Measurements from ENCODE around the gene MAP4K4.

DNA sequence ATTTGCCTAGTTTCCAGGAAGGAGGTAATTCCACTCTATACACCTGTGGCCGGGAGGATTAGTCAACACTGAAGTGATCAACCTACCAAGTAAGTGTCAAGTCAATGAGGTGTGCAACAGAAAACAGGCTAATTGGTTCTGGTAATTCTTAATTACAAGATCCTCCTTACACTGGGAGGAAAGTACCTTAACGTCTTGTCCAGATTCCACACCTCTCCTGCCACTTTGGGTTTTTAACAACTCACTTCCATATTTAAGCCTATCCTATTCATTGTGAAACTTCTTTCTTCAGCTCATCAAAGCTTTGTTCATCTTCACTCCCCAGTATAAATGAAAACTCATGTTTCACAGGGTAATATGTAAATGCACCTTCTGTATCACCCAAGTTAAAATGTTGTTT is 22.0 kb upstream of the MAP4K4 start:
- TF ChIP-seq, protein P1, sequence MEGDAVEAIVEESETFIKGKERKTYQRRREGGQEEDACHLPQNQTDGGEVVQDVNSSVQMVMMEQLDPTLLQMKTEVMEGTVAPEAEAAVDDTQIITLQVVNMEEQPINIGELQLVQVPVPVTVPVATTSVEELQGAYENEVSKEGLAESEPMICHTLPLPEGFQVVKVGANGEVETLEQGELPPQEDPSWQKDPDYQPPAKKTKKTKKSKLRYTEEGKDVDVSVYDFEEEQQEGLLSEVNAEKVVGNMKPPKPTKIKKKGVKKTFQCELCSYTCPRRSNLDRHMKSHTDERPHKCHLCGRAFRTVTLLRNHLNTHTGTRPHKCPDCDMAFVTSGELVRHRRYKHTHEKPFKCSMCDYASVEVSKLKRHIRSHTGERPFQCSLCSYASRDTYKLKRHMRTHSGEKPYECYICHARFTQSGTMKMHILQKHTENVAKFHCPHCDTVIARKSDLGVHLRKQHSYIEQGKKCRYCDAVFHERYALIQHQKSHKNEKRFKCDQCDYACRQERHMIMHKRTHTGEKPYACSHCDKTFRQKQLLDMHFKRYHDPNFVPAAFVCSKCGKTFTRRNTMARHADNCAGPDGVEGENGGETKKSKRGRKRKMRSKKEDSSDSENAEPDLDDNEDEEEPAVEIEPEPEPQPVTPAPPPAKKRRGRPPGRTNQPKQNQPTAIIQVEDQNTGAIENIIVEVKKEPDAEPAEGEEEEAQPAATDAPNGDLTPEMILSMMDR (IDR thresholded peaks at IDR 0.05; ENCODE audit: low read depth, low read length), result no peak
- no peak for TF ChIP-seq EZH2phosphoT487 (IDR thresholded peaks at IDR 0.05; ENCODE audit: low read depth)
